IMR-90 (cell line): ENCODE results near the gene PLEKHG1. TPM values are rescaled to one million over a fixed set of nuclear protein-coding genes. Genes with fewer than 3 reads are reported as not detected.

Source experiments
- ATAC-seq: fragments of 200-7000 bp; cut with Tn5 transposase; 2 replicates; pipeline ENCODE4 v1.9.1; 2020; ENCODE audit warnings: low read depth, mild to moderate bottlenecking, moderate library complexity
- BruUV-seq: library from RNA; stranded (reverse); fragments of 400-500 nt; replicated peaks from 2 replicates; lab custom pipeline; 2021; lab: Mats Ljungman, UMichigan
- CTCF ChIA-PET: fragments of 300-600 bp; formaldehyde crosslinking; extraction: SDS; loops from one replicate; lab custom pipeline; 2021; ENCODE audit warnings: antibody characterized with exemption; lab: Yijun Ruan, JAX
- POLR2A ChIA-PET: fragments of 300-600 bp; sonication (Branson Sonifier 250); formaldehyde crosslinking; loops from one replicate; lab custom pipeline; 2022; ENCODE audit warnings: antibody characterized with exemption; ENCODE audit not compliant: unreplicated experiment; lab: Charles Lee
- DNase-seq: peaks from one replicate; pipeline ENCODE4 v3.0.0; 2013
- H2AFZ ChIP-seq: replicated peaks from 2 replicates; pipeline ENCODE3; 2013; ENCODE audit warnings: low read length, mild to moderate bottlenecking; ENCODE audit not compliant: poor library complexity
- H2AK5ac ChIP-seq: 2 replicates; pipeline ENCODE4 v1.6.1; 2013; ENCODE audit warnings: low read depth, low read length, inconsistent platforms
- H2AK9ac ChIP-seq: replicated peaks from 2 replicates; pipeline ENCODE3; 2013; ENCODE audit warnings: mild to moderate bottlenecking, low read depth, low read length, moderate library complexity; ENCODE audit not compliant: poor library complexity
- H2BK120ac ChIP-seq: 2 replicates; pipeline ENCODE4 v1.6.1; 2013; ENCODE audit warnings: low read depth, low read length, inconsistent platforms
- H2BK15ac ChIP-seq: 3 replicates; pipeline ENCODE4 v1.6.1; 2013; ENCODE audit warnings: low read depth, low read length, inconsistent platforms
- H2BK20ac ChIP-seq: 2 replicates; pipeline ENCODE4 v1.6.1; 2013; ENCODE audit warnings: low read depth, mild to moderate bottlenecking, inconsistent platforms, low read length, moderate library complexity
- H2BK5ac ChIP-seq: 2 replicates; pipeline ENCODE4 v1.6.1; 2013; ENCODE audit warnings: mild to moderate bottlenecking, low read depth, low read length, inconsistent platforms; ENCODE audit not compliant: poor library complexity, severe bottlenecking
- H3K14ac ChIP-seq: replicated peaks from 2 replicates; pipeline ENCODE4 v1.6.1; 2013; ENCODE audit warnings: low read depth, low read length, inconsistent platforms
- H3K18ac ChIP-seq: 2 replicates; pipeline ENCODE4 v1.6.1; 2013; ENCODE audit warnings: low read depth, low read length, control low read depth
- H3K23ac ChIP-seq: 2 replicates; pipeline ENCODE4 v1.6.1; 2013; ENCODE audit warnings: low read depth, low read length, inconsistent platforms
- H3K27ac ChIP-seq: 2 replicates; pipeline ENCODE4 v1.5.1; 2013; ENCODE audit warnings: mild to moderate bottlenecking, control low read depth, low read length; ENCODE audit not compliant: insufficient read depth
- H3K27me3 ChIP-seq: 2 replicates; pipeline ENCODE4 v1.6.1; 2013; ENCODE audit warnings: low read length; ENCODE audit not compliant: control insufficient read depth, insufficient read depth
- H3K36me3 ChIP-seq: 2 replicates; pipeline ENCODE4 v1.6.1; 2013; ENCODE audit warnings: low read length, mixed read lengths; ENCODE audit not compliant: control insufficient read depth, insufficient read depth
- H3K4ac ChIP-seq: 2 replicates; pipeline ENCODE4 v1.6.1; 2013; ENCODE audit warnings: low read depth, low read length, inconsistent platforms
- H3K4me1 ChIP-seq: 2 replicates; pipeline ENCODE4 v1.6.1; 2013; ENCODE audit warnings: low read length, mixed read lengths; ENCODE audit not compliant: control insufficient read depth, insufficient read depth
- H3K4me2 ChIP-seq: 2 replicates; pipeline ENCODE4 v1.6.1; 2013; ENCODE audit warnings: low read depth, mild to moderate bottlenecking, control low read depth, low read length, moderate library complexity
- H3K4me3 ChIP-seq: 2 replicates; pipeline ENCODE4 v1.5.1; 2013; ENCODE audit warnings: low read depth, mild to moderate bottlenecking, control low read depth, low read length, moderate library complexity; ENCODE audit not compliant: insufficient read depth
- H3K56ac ChIP-seq: 2 replicates; pipeline ENCODE4 v1.6.1; 2013; ENCODE audit warnings: low read length, inconsistent platforms; ENCODE audit not compliant: insufficient read depth; ENCODE audit errors: extremely low read depth
- H3K79me1 ChIP-seq, 2 experiments: 2 replicates each; pipeline ENCODE4 v1.6.1; 2013; ENCODE audit warnings: low read length in 2 of 2, inconsistent platforms in 1 of 2, low read depth in 1 of 2
- H3K9ac ChIP-seq: 2 replicates; pipeline ENCODE4 v1.6.1; 2013; ENCODE audit warnings: low read depth, low read length, control low read depth
- H3K9me1 ChIP-seq: 2 replicates; pipeline ENCODE4 v1.6.1; 2013; ENCODE audit warnings: low read length, inconsistent platforms; ENCODE audit not compliant: insufficient read depth
- H3K9me3 ChIP-seq: 2 replicates; pipeline ENCODE4 v1.6.1; 2013; ENCODE audit warnings: low read length; ENCODE audit not compliant: control insufficient read depth, insufficient read depth
- H4K20me1 ChIP-seq: 2 replicates; pipeline ENCODE4 v1.6.1; 2013; ENCODE audit warnings: low read length, inconsistent platforms; ENCODE audit not compliant: insufficient read depth
- H4K5ac ChIP-seq: 2 replicates; pipeline ENCODE4 v1.6.1; 2013; ENCODE audit warnings: mild to moderate bottlenecking, low read depth, low read length, control low read depth
- H4K8ac ChIP-seq, 2 experiments: 2 replicates each; pipeline ENCODE4 v1.6.1; 2013; ENCODE audit warnings: low read depth in 2 of 2, low read length in 2 of 2, control low read depth in 1 of 2, inconsistent platforms in 1 of 2
- H4K91ac ChIP-seq: 2 replicates; pipeline ENCODE4 v1.6.1; 2013; ENCODE audit warnings: low read depth, low read length, inconsistent platforms; ENCODE audit not compliant: insufficient read depth
- BHLHE40 ChIP-seq: fragments of 150-350 bp; IDR thresholded peaks from 2 replicates; pipeline ENCODE4 v1.6.1; 2016; ENCODE audit warnings: mild to moderate bottlenecking, low read depth, low read length
- CEBPB ChIP-seq: IDR thresholded peaks from 2 replicates; pipeline ENCODE4 v1.6.1; 2012; ENCODE audit warnings: low read depth, low read length, improper control_type of control experiment
- CHD1 ChIP-seq: IDR thresholded peaks from 2 replicates; pipeline ENCODE4 v1.6.1; 2012; ENCODE audit warnings: low read depth, low read length, improper control_type of control experiment
- MAFK ChIP-seq: IDR thresholded peaks from 2 replicates; pipeline ENCODE4 v1.6.1; 2012; ENCODE audit warnings: low read depth, low read length, improper control_type of control experiment
- MAZ ChIP-seq: IDR thresholded peaks from 2 replicates; pipeline ENCODE4 v1.6.1; 2012; ENCODE audit warnings: low read depth, mild to moderate bottlenecking, low read length, improper control_type of control experiment, moderate library complexity, borderline replicate concordance
- MXI1 ChIP-seq: IDR thresholded peaks from 2 replicates; pipeline ENCODE4 v1.6.1; 2012; ENCODE audit warnings: low read depth, mild to moderate bottlenecking, low read length, moderate library complexity, borderline replicate concordance
- NFE2L2 ChIP-seq: fragments of 150-350 bp; IDR thresholded peaks from 2 replicates; pipeline ENCODE4 v1.6.1; 2016; ENCODE audit warnings: low read depth, mild to moderate bottlenecking, low read length
- POLR2A ChIP-seq: IDR thresholded peaks from 2 replicates; pipeline ENCODE4 v1.6.1; 2012; ENCODE audit warnings: mild to moderate bottlenecking, low read depth, low read length
- RAD21 ChIP-seq: IDR thresholded peaks from 2 replicates; pipeline ENCODE4 v1.6.1; 2012; ENCODE audit warnings: low read length, improper control_type of control experiment
- RCOR1 ChIP-seq: IDR thresholded peaks from 2 replicates; pipeline ENCODE4 v1.6.1; 2012; ENCODE audit warnings: mild to moderate bottlenecking, low read length, improper control_type of control experiment; ENCODE audit not compliant: insufficient replicate concordance
- RFX5 ChIP-seq: IDR thresholded peaks from 2 replicates; pipeline ENCODE4 v1.8.0; 2012; ENCODE audit warnings: low read depth, mild to moderate bottlenecking, low read length, moderate library complexity
- SMC3 ChIP-seq: fragments of 150-350 bp; IDR thresholded peaks from 2 replicates; pipeline ENCODE4 v1.6.1; 2016; ENCODE audit warnings: low read depth, mild to moderate bottlenecking, antibody characterized with exemption, low read length, moderate library complexity
- WGBS, 2 experiments: methylation state at CpG; one replicate each; pipeline versions ENCODE4 v1.1.5 to v1.1.7; 2013; ENCODE audit warnings: missing lambda C conversion rate in 2 of 2; ENCODE audit not compliant: insufficient read length in 1 of 2; ENCODE audit errors: extremely low coverage in 2 of 2; 5-methylcytosine and 5-hydroxymethylcytosine counted together
- dilution Hi-C: fragments of 300-500 bp; cut with HindIII; formaldehyde crosslinking; loops from one replicate; pipeline ENCODE4 v1.14.3; 2018; ENCODE audit warnings: low sequenced_read_pairs; ENCODE audit not compliant: unreplicated experiment
- in situ Hi-C: fragments of 300-500 bp; cut with MboI; formaldehyde crosslinking; loops from 3 replicates; pipeline ENCODE4 v1.14.3; 2019; ENCODE audit warnings: low sequenced_read_pairs, inconsistent platforms, mixed read lengths
- intact Hi-C: fragments of 100-400 bp; cut with micrococcal nuclease; formaldehyde crosslinking; loops from 2 replicates; pipeline ENCODE4 v1.10.0; 2022
- polyA plus RNA-seq, 3 experiments: library from polyadenylated mRNA; depleted of rRNA; stranded (reverse); fragments of >200 nt; gene quantifications; 2 replicates each; pipeline ENCODE4 v1.2.3, GENCODE V29; 2012; ENCODE audit warnings: low replicate concordance in 1 of 3
- total RNA-seq: library from RNA; depleted of rRNA; stranded (reverse); fragments of >200 nt; gene quantifications from 2 replicates; pipeline ENCODE4 v1.2.3, GENCODE V29; 2012
- TF ChIP-seq, protein P1 (sequence below): fragments of 150-350 bp; IDR thresholded peaks from 2 replicates; pipeline ENCODE4 v1.6.1; 2016; ENCODE audit warnings: low read depth, mild to moderate bottlenecking, low read length, moderate library complexity, borderline replicate concordance
- TF ChIP-seq, protein P2 (sequence below): conservative IDR thresholded peaks from 2 replicates; pipeline ENCODE4 v1.5.1; 2012; ENCODE audit warnings: mild to moderate bottlenecking, low read depth, low read length, improper control_type of control experiment
- TF ChIP-seq, protein P3 (sequence below): fragments of 150-350 bp; IDR thresholded peaks from 2 replicates; pipeline ENCODE4 v1.6.1; 2017; ENCODE audit warnings: mild to moderate bottlenecking, antibody characterized with exemption, low read length, low read depth

PLEKHG1 gene
- total and polyA plus RNA-seq, 2 of the 4 experiments (the other 2 are of a cell fraction), result 0.09 to 0.36 TPM

DNA sequence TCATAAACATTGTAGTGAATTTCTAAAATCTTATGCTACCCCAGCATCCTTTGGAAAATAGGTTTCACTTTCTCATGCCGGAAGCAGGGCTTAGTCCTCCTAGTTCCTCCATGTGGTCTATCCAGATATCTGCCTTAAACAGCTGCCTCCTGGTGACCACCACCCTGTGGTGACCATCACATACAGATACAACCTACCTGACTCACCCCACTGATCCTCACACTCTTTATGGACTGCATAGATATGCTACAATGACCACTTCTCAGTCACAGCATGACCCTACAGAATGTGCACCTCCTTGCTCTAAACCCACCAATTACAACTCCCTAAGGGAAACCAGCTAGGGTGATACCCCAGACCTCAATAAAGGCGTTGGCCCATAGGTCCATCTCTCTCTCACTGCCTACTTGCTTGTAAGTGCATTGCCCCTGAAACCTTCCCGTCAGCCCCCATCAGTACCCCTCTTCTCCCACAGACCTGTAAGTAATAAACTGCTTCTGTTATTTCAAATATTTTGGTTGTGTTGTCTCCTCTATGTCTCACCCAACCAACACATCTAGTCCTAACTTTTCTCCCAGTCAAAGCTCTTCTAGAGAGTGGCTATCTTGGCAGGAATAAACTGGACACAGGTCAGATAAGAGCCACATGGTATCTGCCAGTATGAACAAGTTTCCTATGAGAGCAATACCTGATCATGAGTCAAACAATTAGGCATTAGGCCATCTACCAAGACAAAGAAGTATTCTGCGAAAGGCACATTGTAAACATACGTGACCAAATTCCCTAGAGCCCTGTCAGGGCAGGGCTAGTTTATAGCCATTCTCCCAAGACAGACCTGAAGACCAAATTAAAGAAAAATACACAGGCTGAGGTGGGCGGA lies 39.4 kb upstream of the PLEKHG1 start:
- ChIA-PET POLR2A (no interaction called here), CTCF (no interaction called here)
- no peak overlapping the region for H2BK120ac ChIP-seq
- H3K23ac ChIP-seq, result no peak overlapping the region
- no peaks in the 10 kb centered on the region; the same call in 1 of the 2 replicates for H3K27me3 ChIP-seq
- no peak overlapping the region for H3K56ac ChIP-seq
- H3K79me1 ChIP-seq, result no peaks in the 10 kb centered on the region
- H2AK9ac ChIP-seq, result no peak overlapping the region
- H3K4me1 ChIP-seq, result no peaks in the 10 kb centered on the region
- intact Hi-C loops, result no loop called here
- no peak overlapping the region for H4K8ac ChIP-seq
- DNase-seq (no peak), ATAC-seq (no peak)
- 86% methylated on average over 1 of the region's 6 CpGs; no CpG with 5 or more reads in 1 of the 2 experiments for WGBS, 2 experiments
- no peak overlapping the region for H4K5ac ChIP-seq
- H3K4ac ChIP-seq, result no peak overlapping the region
- H3K14ac ChIP-seq, result no peak overlapping the region
- no peak overlapping the region for H4K91ac ChIP-seq
- BruUV-seq, result no TSS peak
- H3K4me3 ChIP-seq, result no peak overlapping the region
- H2BK15ac ChIP-seq, result no peak overlapping the region
- no peaks in the 10 kb centered on the region for H3K36me3 ChIP-seq
- no peak overlapping the region for H2BK20ac ChIP-seq
- H3K9ac ChIP-seq, result no peak overlapping the region
- no peak overlapping the region for H3K27ac ChIP-seq
- H3K18ac ChIP-seq, result no peak overlapping the region
- H2AFZ ChIP-seq, result no peak overlapping the region
- in situ Hi-C loops, result no loop called here
- H2BK5ac ChIP-seq, result no peak overlapping the region
- no peaks in the 10 kb centered on the region for H3K9me3 ChIP-seq
- no peak overlapping the region for H2AK5ac ChIP-seq
- dilution Hi-C loops, result no loop called here
- H3K9me1 ChIP-seq, result no peaks in the 10 kb centered on the region
- no peak overlapping the region for H3K4me2 ChIP-seq
- H4K20me1 ChIP-seq, result no peaks in the 10 kb centered on the region
- no peak for TF ChIP-seq NFE2L2
- no peak for TF ChIP-seq MAZ
- TF ChIP-seq CEBPB, result no peak
- no peak for TF ChIP-seq MXI1
- no peak for TF ChIP-seq RFX5
- no peak for TF ChIP-seq SMC3
- no peak for TF ChIP-seq POLR2A
- TF ChIP-seq CHD1, result no peak
- TF ChIP-seq, protein P1, sequence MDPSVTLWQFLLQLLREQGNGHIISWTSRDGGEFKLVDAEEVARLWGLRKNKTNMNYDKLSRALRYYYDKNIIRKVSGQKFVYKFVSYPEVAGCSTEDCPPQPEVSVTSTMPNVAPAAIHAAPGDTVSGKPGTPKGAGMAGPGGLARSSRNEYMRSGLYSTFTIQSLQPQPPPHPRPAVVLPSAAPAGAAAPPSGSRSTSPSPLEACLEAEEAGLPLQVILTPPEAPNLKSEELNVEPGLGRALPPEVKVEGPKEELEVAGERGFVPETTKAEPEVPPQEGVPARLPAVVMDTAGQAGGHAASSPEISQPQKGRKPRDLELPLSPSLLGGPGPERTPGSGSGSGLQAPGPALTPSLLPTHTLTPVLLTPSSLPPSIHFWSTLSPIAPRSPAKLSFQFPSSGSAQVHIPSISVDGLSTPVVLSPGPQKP, result no peak
- TF ChIP-seq, protein P2, sequence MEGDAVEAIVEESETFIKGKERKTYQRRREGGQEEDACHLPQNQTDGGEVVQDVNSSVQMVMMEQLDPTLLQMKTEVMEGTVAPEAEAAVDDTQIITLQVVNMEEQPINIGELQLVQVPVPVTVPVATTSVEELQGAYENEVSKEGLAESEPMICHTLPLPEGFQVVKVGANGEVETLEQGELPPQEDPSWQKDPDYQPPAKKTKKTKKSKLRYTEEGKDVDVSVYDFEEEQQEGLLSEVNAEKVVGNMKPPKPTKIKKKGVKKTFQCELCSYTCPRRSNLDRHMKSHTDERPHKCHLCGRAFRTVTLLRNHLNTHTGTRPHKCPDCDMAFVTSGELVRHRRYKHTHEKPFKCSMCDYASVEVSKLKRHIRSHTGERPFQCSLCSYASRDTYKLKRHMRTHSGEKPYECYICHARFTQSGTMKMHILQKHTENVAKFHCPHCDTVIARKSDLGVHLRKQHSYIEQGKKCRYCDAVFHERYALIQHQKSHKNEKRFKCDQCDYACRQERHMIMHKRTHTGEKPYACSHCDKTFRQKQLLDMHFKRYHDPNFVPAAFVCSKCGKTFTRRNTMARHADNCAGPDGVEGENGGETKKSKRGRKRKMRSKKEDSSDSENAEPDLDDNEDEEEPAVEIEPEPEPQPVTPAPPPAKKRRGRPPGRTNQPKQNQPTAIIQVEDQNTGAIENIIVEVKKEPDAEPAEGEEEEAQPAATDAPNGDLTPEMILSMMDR, result no peak
- TF ChIP-seq MAFK, result no peak
- no peak for TF ChIP-seq BHLHE40
- TF ChIP-seq, protein P3, sequence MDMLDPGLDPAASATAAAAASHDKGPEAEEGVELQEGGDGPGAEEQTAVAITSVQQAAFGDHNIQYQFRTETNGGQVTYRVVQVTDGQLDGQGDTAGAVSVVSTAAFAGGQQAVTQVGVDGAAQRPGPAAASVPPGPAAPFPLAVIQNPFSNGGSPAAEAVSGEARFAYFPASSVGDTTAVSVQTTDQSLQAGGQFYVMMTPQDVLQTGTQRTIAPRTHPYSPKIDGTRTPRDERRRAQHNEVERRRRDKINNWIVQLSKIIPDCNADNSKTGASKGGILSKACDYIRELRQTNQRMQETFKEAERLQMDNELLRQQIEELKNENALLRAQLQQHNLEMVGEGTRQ, result no peak
- TF ChIP-seq RCOR1, result no peak
- no peak for TF ChIP-seq RAD21
